Measurements from ENCODE around the gene KIAA0408. TPM values are rescaled to one million over a fixed set of nuclear protein-coding genes. Genes with fewer than 3 reads are reported as not detected.
A peak's percentile ranks its signal among the peaks of the same experiment; 100 is the strongest.

The KIAA0408 gene
- total and polyA plus RNA-seq, 2 experiments from 2014 or later = 1.1 to 3.2 TPM

- H3K36me3 ChIP-seq (ENCODE audit: low read depth) = no peaks in the 10 kb centered on the region
- no peak for DNase-seq
- no peaks in the 10 kb centered on the region for H4K20me1 ChIP-seq (ENCODE audit: insufficient read depth)
- 20 to 22% methylated on average over 2 of the region's 2 CpGs for WGBS, 2 experiments (ENCODE audit: low coverage in 1 of 2, low lambda C conversion rate in 2 of 2, missing lambda C conversion rate in 2 of 2)
- H3K9me2 ChIP-seq (ENCODE audit: insufficient read depth) = no peaks in the 10 kb centered on the region
- H3K79me2 ChIP-seq (ENCODE audit: insufficient read depth) = no peaks in the 10 kb centered on the region
- no peak overlapping the region for H3K4me2 ChIP-seq (ENCODE audit: unreplicated experiment)
- peaks cover 15% of the 10 kb centered on the region for H3F3A ChIP-seq (ENCODE audit: insufficient read depth)
- no peak overlapping the region for H3K4me3 ChIP-seq
- TF ChIP-seq EZH2 (IDR thresholded peaks at IDR 0.05; ENCODE audit: insufficient read depth, poor library complexity, severe bottlenecking) (no peak), EZH2phosphoT487 (IDR thresholded peaks at IDR 0.05; ENCODE audit: insufficient read depth, low read depth) (no peak)
- no peaks in the 10 kb centered on the region for H3K9me3 ChIP-seq (ENCODE audit: low read depth)
- in situ Hi-C loops (cut with MboI) = no loop called here
- no peaks in the 10 kb centered on the region for H3K27me3 ChIP-seq (replicated peaks; ENCODE audit: insufficient read depth)
- no peak overlapping the region for H3K9ac ChIP-seq
- peaks cover 21% of the 10 kb centered on the region for H3K4me1 ChIP-seq (ENCODE audit: insufficient read depth)
- H2AFZ ChIP-seq = no peak overlapping the region
- no peak overlapping the region for H3K27ac ChIP-seq
These were observed 9.7 kb upstream of the KIAA0408 start for GRCh38 chr6:127468936-127469335.

GRCh38 chr6:127466416-127466815 lies 7.2 kb upstream of the KIAA0408 start:
- in situ Hi-C loops (cut with MboI) = no loop called here
- Histone ChIP-seq H3K4me3 (no peak overlapping the region), H3K9me2 (ENCODE audit: insufficient read depth) (no peaks in the 10 kb centered on the region), H2AFZ (no peak overlapping the region), H3K27ac (no peak overlapping the region), H3K4me2 (ENCODE audit: unreplicated experiment) (no peak overlapping the region), H3K4me1 (ENCODE audit: insufficient read depth) (peaks cover 22% of the 10 kb centered on the region), H3K9me3 (ENCODE audit: low read depth) (no peaks in the 10 kb centered on the region), H3K36me3 (ENCODE audit: low read depth) (no peaks in the 10 kb centered on the region), H3F3A (ENCODE audit: insufficient read depth) (peaks cover 32% of the 10 kb centered on the region), H3K27me3 (replicated peaks; ENCODE audit: insufficient read depth) (no peaks in the 10 kb centered on the region), H3K9ac (no peak overlapping the region), H4K20me1 (ENCODE audit: insufficient read depth) (no peaks in the 10 kb centered on the region), H3K79me2 (ENCODE audit: insufficient read depth) (no peaks in the 10 kb centered on the region)
- DNase-seq = no peak
- no peak for TF ChIP-seq EZH2phosphoT487 (IDR thresholded peaks at IDR 0.05; ENCODE audit: insufficient read depth, low read depth)
- no peak for TF ChIP-seq EZH2 (IDR thresholded peaks at IDR 0.05; ENCODE audit: insufficient read depth, poor library complexity, severe bottlenecking)
- 98% methylated on average over 5 of the region's 5 CpGs for WGBS, 2 experiments (ENCODE audit: low coverage in 1 of 2, low lambda C conversion rate in 2 of 2, missing lambda C conversion rate in 2 of 2)

GRCh38 chr6:127464881-127465459 lies 5.8 kb upstream of the KIAA0408 start:
- peak overlapping the region; percentile 79 for H3K27ac ChIP-seq
- peak; percentile 88 for DNase-seq

GRCh38 chr6:127464161-127464880 lies 5.1 kb upstream of the KIAA0408 start:
- TF ChIP-seq EZH2 (IDR thresholded peaks at IDR 0.05; ENCODE audit: insufficient read depth, poor library complexity, severe bottlenecking) = no peak
- no peak for TF ChIP-seq EZH2phosphoT487 (IDR thresholded peaks at IDR 0.05; ENCODE audit: insufficient read depth, low read depth)

More at GRCh38 chr6:127464881-127465459, 5.8 kb upstream of the KIAA0408 start:
- Histone ChIP-seq H3K9me3 (ENCODE audit: low read depth) (no peaks in the 10 kb centered on the region), H3K36me3 (ENCODE audit: low read depth) (no peaks in the 10 kb centered on the region), H3K79me2 (ENCODE audit: insufficient read depth) (no peaks in the 10 kb centered on the region), H3K4me1 (ENCODE audit: insufficient read depth) (peaks cover 22% of the 10 kb centered on the region), H3K9ac (peak overlapping the region; percentile 52), H2AFZ (no peak overlapping the region), H4K20me1 (ENCODE audit: insufficient read depth) (no peaks in the 10 kb centered on the region), H3K4me2 (ENCODE audit: unreplicated experiment) (peak overlapping the region; percentile 77), H3K4me3 (peak overlapping the region; percentile 16), H3K27me3 (replicated peaks; ENCODE audit: insufficient read depth) (no peaks in the 10 kb centered on the region), H3F3A (ENCODE audit: insufficient read depth) (peaks cover 32% of the 10 kb centered on the region), H3K9me2 (ENCODE audit: insufficient read depth) (no peaks in the 10 kb centered on the region)
- 31 to 32% methylated on average over 3 of the region's 3 CpGs for WGBS, 2 experiments (ENCODE audit: low coverage in 1 of 2, low lambda C conversion rate in 2 of 2, missing lambda C conversion rate in 2 of 2)
- TF ChIP-seq EZH2phosphoT487 (IDR thresholded peaks at IDR 0.05; ENCODE audit: insufficient read depth, low read depth) (no peak), EZH2 (IDR thresholded peaks at IDR 0.05; ENCODE audit: insufficient read depth, poor library complexity, severe bottlenecking) (no peak)
- in situ Hi-C loops (cut with MboI) = loop anchor here (5.0 kb wide), 1 partner anchor 72 kb away; no protein-coding TSS in a partner anchor

More at GRCh38 chr6:127464161-127464880, 5.1 kb upstream of the KIAA0408 start:
- peak overlapping the region; percentile 77 for H3K4me2 ChIP-seq (ENCODE audit: unreplicated experiment)
- peaks cover 32% of the 10 kb centered on the region for H3F3A ChIP-seq (ENCODE audit: insufficient read depth)
- peak overlapping the region; percentile 16 for H3K4me3 ChIP-seq
- no peaks in the 10 kb centered on the region for H3K79me2 ChIP-seq (ENCODE audit: insufficient read depth)
- H4K20me1 ChIP-seq (ENCODE audit: insufficient read depth) = no peaks in the 10 kb centered on the region
- peak overlapping the region; percentile 52 for H3K9ac ChIP-seq
- in situ Hi-C loops (cut with MboI) = loop anchor here (5.0 kb wide), 1 partner anchor 73 kb away; no protein-coding TSS in a partner anchor
- H3K36me3 ChIP-seq (ENCODE audit: low read depth) = no peaks in the 10 kb centered on the region
- H3K27me3 ChIP-seq (replicated peaks; ENCODE audit: insufficient read depth) = no peaks in the 10 kb centered on the region
- peaks cover 22% of the 10 kb centered on the region for H3K4me1 ChIP-seq (ENCODE audit: insufficient read depth)
- H2AFZ ChIP-seq = no peak overlapping the region
- WGBS, 2 experiments (ENCODE audit: low coverage in 1 of 2, low lambda C conversion rate in 2 of 2, missing lambda C conversion rate in 2 of 2) = 7 to 11% methylated on average over 6 of the region's 6 CpGs
- H3K9me3 ChIP-seq (ENCODE audit: low read depth) = no peaks in the 10 kb centered on the region
- peak overlapping the region; percentile 79 for H3K27ac ChIP-seq
- DNase-seq = peak; percentile 89
- no peaks in the 10 kb centered on the region for H3K9me2 ChIP-seq (ENCODE audit: insufficient read depth)
